Small intestine (tissue), 7 donors: ENCODE measurements around the gene AADACL4. TPM values are rescaled to one million over a fixed set of nuclear protein-coding genes. Genes with fewer than 3 reads are reported as not detected.
A peak's percentile ranks its signal among the peaks of the same experiment; 100 is the strongest.

Experiments
- DNase-seq, 2 donors: peaks; one replicate each; pipeline versions ENCODE4 v3.0.0 to v3.0.0-alpha.2; 2013
- FAIRE-seq: peaks from 2 replicates; lab custom pipeline; 2012; peaks lifted over from hg19 to GRCh38; lab: Jason Lieb, UNC
- H3K27ac ChIP-seq, 3 donors: one replicate each; pipeline ENCODE4 v1.5.1; 2013; ENCODE audit warnings: low read length in 2 of 3, mild to moderate bottlenecking in 2 of 3, control low read depth in 1 of 3, inconsistent platforms in 1 of 3, low read depth in 1 of 3, moderate library complexity in 1 of 3
- H3K27me3 ChIP-seq, 3 donors: one replicate each; pipeline ENCODE4 v1.6.1; 2013; ENCODE audit warnings: low read length in 3 of 3, inconsistent platforms in 1 of 3; ENCODE audit not compliant: control insufficient read depth in 3 of 3, insufficient read depth in 3 of 3
- H3K36me3 ChIP-seq, 3 donors: one replicate each; pipeline ENCODE4 v1.6.1; 2013; ENCODE audit warnings: low read length in 3 of 3, inconsistent platforms in 1 of 3, low read depth in 1 of 3, mild to moderate bottlenecking in 1 of 3, moderate library complexity in 1 of 3; ENCODE audit not compliant: control insufficient read depth in 3 of 3, insufficient read depth in 2 of 3
- H3K4me1 ChIP-seq, 3 donors: one replicate each; pipeline ENCODE4 v1.6.1; 2013; ENCODE audit warnings: low read length in 2 of 3, inconsistent platforms in 1 of 3, low read depth in 1 of 3, mild to moderate bottlenecking in 1 of 3, moderate library complexity in 1 of 3; ENCODE audit not compliant: control insufficient read depth in 3 of 3, insufficient read depth in 2 of 3
- H3K4me3 ChIP-seq, 3 donors: one replicate each; pipeline ENCODE4 v1.5.1; 2013; ENCODE audit warnings: low read length in 3 of 3, control low read depth in 1 of 3, inconsistent platforms in 1 of 3, low read depth in 1 of 3, mild to moderate bottlenecking in 1 of 3, moderate library complexity in 1 of 3
- H3K9me3 ChIP-seq, 2 donors: one replicate each; pipeline ENCODE4 v1.6.1; 2013; ENCODE audit warnings: low read depth in 1 of 2, low read length in 1 of 2; ENCODE audit not compliant: control insufficient read depth in 2 of 2, insufficient read depth in 1 of 2
- WGBS, 3 donors: extraction: QIAGEN DNeasy Blood & Tissue Kit; methylation state at CpG; one replicate each; pipeline ENCODE4 v1.1.7; 2013; 5-methylcytosine and 5-hydroxymethylcytosine counted together
- polyA plus RNA-seq, 4 donors: library from polyadenylated mRNA; stranded (reverse) in 3 of 4; unstranded in 1 of 4; fragments of 200-250 nt in 3 of 4; fragments of 120-200 nt in 1 of 4; gene quantifications; one replicate each; pipeline versions ENCODE4 v1.2.1 to v1.2.3, GENCODE V29; 2013
- donor health status: healthy with polysubstance abuse.
- donor health status: control.
- donor health status: control.
- donor health status: Bipolar disorder and iron deficiency.
- donor health status: healthy.

The AADACL4 gene
- polyA plus RNA-seq, 4 donors: not detected

DNA sequence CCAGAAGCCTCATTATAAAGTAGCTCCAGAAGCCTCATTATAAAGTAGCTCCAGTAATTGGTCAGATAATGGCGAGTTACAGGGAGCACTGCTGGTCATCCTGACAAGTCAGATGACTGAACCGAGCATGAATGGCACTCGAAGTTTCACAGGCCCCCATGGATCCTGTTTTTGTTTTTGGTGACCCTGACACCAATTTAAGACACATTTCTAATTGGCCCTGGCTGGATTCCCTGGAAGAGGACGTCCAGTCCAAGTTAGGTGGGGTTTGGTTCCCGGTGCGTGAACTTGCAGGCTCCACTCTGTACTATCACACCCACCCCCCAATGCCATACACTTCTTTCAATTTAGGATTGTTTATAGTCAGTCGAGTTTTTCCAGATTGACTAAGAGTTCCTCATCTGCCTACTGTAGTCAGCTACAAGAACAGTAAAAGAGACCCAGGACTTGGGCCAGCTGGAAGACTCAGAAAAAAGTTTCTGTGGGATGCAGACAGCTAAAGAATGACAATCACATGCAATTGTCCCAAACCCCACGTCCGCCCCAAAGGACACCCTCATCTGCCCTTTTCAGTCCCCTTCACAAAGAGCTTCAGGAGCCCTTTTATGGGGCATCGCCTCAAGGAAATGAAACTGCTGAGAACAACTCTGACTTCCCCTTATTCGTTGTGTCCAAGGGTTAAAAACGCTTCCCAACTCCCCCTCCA, 28.6 kb upstream of the AADACL4 start:
- Histone ChIP-seq H3K4me1 (peaks cover 2 to 22% (median 4%) of the 10 kb centered on the region in 3 donors), H3K4me3 (peak overlapping the region; percentile 27 to 88 (median 70)), H3K9me3 (no peaks in the 10 kb centered on the region), H3K27ac (peak overlapping the region; percentile 95 to 97 (median 95)), H3K27me3 (no peaks in the 10 kb centered on the region), H3K36me3 (peaks cover 0 to 20% (median 0%) of the 10 kb centered on the region in 3 donors)
- 7 to 21% (median 19%) methylated on average over 12 of the region's 12 CpGs for WGBS, 3 donors
- FAIRE-seq (no peak), DNase-seq (peak in 1 of 2 donors; percentile 27)

DNA sequence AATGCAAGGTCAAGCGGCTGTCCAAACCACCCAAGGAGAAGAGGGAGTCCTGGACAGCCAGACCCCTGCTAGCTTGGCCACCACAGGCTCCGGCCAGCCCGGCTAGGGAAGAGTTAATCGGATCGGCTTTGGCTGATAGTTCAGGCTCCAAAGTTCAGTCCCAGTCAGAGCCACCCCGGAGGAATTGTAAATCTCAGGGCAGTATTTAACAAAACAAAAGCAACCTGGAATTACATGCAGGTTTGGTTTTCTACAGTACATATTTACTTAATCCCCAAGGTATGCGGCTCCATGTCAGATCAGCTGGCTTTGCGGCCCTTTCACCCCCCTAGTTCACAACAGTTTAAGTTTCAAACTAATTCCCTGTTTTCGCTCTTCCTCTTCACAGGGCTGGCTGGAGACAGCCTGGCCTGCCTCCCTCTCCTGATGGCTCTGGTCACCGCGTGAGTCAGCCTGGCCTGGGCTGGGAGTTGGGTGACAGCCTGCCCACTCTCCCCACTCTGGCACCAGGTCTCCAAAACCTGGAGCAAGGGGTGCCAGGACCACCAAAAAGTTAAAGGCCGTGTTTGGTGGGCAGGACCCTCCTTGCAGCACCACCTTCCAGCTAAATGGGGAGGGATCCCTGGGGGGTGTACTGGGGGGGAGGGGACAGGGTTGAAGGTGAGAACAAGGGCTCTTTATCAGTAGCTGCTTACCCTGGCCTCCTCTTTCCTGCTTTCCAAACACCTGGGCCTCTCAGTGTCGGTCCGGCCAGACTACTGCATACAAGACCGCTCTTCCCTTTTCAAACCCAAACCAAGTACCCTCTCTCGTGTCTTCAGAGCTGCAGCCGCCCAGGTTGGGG, 27.8 kb upstream of the AADACL4 start:
- Histone ChIP-seq H3K4me1 (peaks cover 2 to 22% (median 4%) of the 10 kb centered on the region in 3 donors), H3K9me3 (no peaks in the 10 kb centered on the region), H3K4me3 (peak overlapping the region; percentile 64 to 88 (median 70)), H3K27ac (peak overlapping the region; percentile 95 to 97 (median 95)), H3K36me3 (peaks cover 0 to 16% (median 0%) of the 10 kb centered on the region in 3 donors), H3K27me3 (no peaks in the 10 kb centered on the region)
- DNase-seq (peak; percentile 87 to 90), FAIRE-seq (no peak)
- 8 to 15% (median 11%) methylated on average over 17 of the region's 17 CpGs for WGBS, 3 donors

- Histone ChIP-seq H3K9me3 (no peaks in the 10 kb centered on the region), H3K4me1 (peaks cover 2 to 22% (median 4%) of the 10 kb centered on the region in 3 donors), H3K4me3 (peak overlapping the region; percentile 64 to 88 (median 70)), H3K36me3 (peaks cover 0 to 9% (median 0%) of the 10 kb centered on the region in 3 donors), H3K27me3 (no peaks in the 10 kb centered on the region), H3K27ac (peak overlapping the region; percentile 95 to 97 (median 95))
- peak; percentile 26 to 64 for DNase-seq
- WGBS, 3 donors: 0 to 4% (median 3%) methylated on average over 50 to 53 of the region's 53 CpGs
- FAIRE-seq: no peak
Measured at GRCh38 chr1:12616709-12617373, 27.0 kb upstream of the AADACL4 start.

DNA sequence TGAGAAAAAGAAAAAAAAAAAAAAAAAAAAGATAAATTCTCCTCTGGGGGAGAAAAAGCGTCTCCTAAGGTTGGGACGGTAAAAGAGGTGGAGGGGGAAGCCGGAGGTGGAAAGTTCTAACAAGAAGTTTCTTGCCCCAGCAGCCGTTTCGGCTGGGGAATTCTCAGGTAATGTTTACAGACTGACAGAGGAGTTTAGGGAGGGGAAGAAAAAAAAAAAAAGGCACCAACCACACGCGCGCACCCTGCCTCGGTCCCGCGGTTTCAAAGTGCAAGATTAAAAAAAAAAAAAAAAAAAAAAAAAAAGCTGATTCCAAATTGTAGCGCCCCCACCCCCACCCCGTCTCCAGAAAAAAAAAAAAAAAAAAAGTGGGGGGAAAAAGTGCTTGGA, 26.4 kb upstream of the AADACL4 start:
- peaks cover 0 to 19% (median 4%) of the 10 kb centered on the region in 3 donors for H3K4me1 ChIP-seq
- H3K9me3 ChIP-seq: no peaks in the 10 kb centered on the region
- peaks cover 0 to 6% (median 0%) of the 10 kb centered on the region in 3 donors for H3K36me3 ChIP-seq
- 0 to 1% (median 0%) methylated on average over 10 to 13 of the region's 13 CpGs for WGBS, 3 donors
- H3K27me3 ChIP-seq: no peaks in the 10 kb centered on the region
- DNase-seq: peak; percentile 64 to 73
- no peak for FAIRE-seq
- H3K27ac ChIP-seq: peak overlapping the region; percentile 95 to 98 (median 97)
- peak overlapping the region; percentile 64 to 88 (median 70) for H3K4me3 ChIP-seq

DNA sequence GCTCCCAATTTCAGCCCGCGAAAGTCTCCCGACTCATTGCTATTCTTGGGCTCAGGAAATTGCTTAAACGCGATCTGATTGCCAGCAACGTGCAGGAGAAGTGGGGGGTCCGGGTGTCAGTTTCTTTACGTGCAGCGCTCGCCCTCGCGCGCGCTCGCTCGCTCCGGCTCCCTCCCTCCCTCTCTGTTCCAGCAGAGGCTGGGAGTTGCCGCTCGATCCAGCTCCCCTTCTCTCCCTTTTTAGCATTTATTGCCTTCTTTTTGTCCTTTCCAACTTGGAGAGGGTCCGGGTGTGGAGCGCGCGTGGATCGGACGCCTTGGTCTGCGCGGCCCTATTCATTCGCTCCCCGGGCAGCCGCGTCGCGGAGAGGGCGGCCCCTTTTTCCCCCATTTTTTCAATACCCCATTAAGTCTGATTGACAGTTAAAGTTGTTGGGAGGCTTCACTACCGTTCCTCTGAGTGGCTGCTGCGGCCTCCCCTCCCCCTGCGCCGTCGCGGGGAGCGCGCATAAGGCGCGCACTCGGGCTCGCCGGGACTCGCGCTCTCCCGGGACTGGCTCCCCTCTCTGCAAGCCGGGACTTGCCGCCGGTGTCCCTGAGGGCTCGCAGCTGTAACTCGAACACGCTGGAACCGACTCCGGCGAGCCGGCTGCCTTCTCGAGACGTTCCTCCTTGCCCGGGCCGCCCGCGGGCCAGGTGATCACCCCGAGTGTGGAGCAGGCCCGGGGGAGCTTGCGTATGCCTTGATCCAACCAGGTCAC, 25.8 kb upstream of the AADACL4 start, which contains the start of gene DHRS3:
Gene DHRS3, minus strand, starts transcription at position 310 of the 760 bp plus-strand sequence. CDS start 862 bp downstream, outside the sequence.
- 0 to 1% (median 1%) methylated on average over 63 to 69 of the region's 69 CpGs for WGBS, 3 donors
- Histone ChIP-seq H3K9me3 (no peaks in the 10 kb centered on the region), H3K4me3 (peak within 1 kb of the TSS; percentile 64 to 88 (median 70)), H3K27me3 (no peaks in the 10 kb centered on the region), H3K36me3 (peaks cover 0 to under 1% (median 0%) of the 10 kb centered on the region in 3 donors), H3K4me1 (peaks cover 0 to 19% (median 4%) of the 10 kb centered on the region in 3 donors), H3K27ac (peak within 1 kb of the TSS; percentile 95 to 98 (median 97))
- FAIRE-seq: no peak
- DNase-seq: peak; percentile 82 to 93

DNA sequence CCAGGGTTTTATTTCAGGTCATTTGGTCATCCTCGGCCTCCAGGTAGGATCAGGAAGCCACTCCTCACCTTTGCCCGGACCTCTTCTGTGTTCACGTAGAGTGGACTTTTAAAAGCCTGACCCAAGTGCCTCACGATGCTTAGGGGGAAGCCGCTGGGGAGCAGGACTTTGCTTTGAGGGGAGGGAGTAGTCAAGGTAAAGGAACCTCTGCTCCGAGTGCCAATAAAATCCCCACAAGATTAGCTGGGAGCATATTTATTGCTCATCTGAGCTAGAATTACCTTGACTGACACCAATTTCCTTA, 25.3 kb upstream of the AADACL4 start:
- peaks cover 0 to 14% (median 4%) of the 10 kb centered on the region in 3 donors for H3K4me1 ChIP-seq
- H3K36me3 ChIP-seq: no peaks in the 10 kb centered on the region
- H3K27ac ChIP-seq: peak overlapping the region; percentile 92 to 98 (median 95)

DNA sequence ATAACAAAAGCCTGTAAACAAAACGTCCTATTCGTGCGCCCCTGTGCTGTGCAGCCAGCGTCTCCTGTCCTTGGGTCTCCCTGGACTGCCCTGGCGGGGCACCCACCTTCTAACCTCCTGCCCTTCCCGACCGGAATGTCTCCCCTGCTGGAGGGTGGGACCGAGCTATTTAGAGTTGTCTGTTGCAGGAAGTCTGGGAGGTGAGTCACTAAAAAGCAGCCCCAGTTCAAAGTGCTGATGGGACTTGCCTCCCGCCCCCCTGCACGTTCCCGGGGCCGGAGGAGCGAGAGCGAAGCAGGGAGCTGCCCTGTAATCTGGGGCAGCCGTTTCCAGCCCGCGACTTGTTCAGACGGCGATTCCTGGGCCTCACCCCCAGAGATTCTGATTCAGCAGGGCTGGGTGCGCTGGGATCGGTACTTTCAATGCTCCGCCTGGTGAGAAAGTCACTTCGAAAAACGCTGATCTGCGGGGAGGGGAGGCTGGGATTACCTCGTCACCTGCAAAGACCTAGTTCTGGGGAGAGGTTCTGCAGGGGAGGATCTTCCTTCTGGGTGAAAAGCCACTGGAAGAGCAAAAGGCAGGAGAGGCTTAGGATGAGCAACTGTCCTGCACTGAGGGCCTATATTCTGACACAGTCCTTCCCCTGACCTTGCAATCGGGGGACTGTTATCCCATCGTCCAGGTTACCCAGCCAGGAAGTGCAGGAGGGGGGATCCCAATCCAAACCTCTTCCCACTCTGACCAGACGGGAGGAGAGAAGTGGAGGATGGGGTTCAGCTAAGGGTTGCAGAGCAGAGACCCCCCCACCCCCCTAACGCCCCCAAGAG, 24.7 kb upstream of the AADACL4 start:
- Histone ChIP-seq H3K9me3 (no peaks in the 10 kb centered on the region), H3K27me3 (no peaks in the 10 kb centered on the region), H3K4me1 (peaks cover 0 to 14% (median 3%) of the 10 kb centered on the region in 3 donors), H3K36me3 (no peaks in the 10 kb centered on the region), H3K27ac (peak overlapping the region; percentile 92 to 98 (median 95)), H3K4me3 (peak overlapping the region; percentile 58 to 88 (median 70))
- WGBS, 3 donors: 1 to 9% (median 5%) methylated on average over 30 of the region's 30 CpGs
- DNase-seq (peak in 1 of 2 donors; percentile 97), FAIRE-seq (no peak)

More for the DNA sequence above, 25.3 kb upstream of the AADACL4 start:
- no peaks in the 10 kb centered on the region for H3K27me3 ChIP-seq
- H3K4me3 ChIP-seq: peak overlapping the region; percentile 58 to 88 (median 70)
- no peak for FAIRE-seq
- DNase-seq: peak; percentile 90 to 94
- no peaks in the 10 kb centered on the region for H3K9me3 ChIP-seq
- WGBS, 3 donors: 2 to 10% (median 8%) methylated on average over 6 of the region's 6 CpGs
